GM12874 (cell line): Measurements from ENCODE around the gene SLC37A1.

ENCODE experiments used
- CTCF ChIP-seq: IDR thresholded peaks from 2 replicates; pipeline ENCODE4 v1.5.1; 2011; ENCODE audit warnings: low read depth, mild to moderate bottlenecking, control low read depth, low read length, moderate library complexity; ENCODE audit not compliant: insufficient read depth

SLC37A1 gene

GRCh38 chr21:42520628-42521253 lies 7.1 kb downstream of the SLC37A1 start:
- no peak for TF ChIP-seq CTCF

- TF ChIP-seq CTCF = no peak
These were observed 7.7 kb downstream of the SLC37A1 start for GRCh38 chr21:42521384-42521783.

GRCh38 chr21:42521805-42522204 lies 8.2 kb downstream of the SLC37A1 start:
- TF ChIP-seq CTCF = no peak

GRCh38 chr21:42522271-42522670 lies 8.6 kb downstream of the SLC37A1 start:
- no peak for TF ChIP-seq CTCF

GRCh38 chr21:42522771-42523170 lies 9.1 kb downstream of the SLC37A1 start:
- no peak for TF ChIP-seq CTCF

GRCh38 chr21:42523211-42523610 lies 9.6 kb downstream of the SLC37A1 start:
- TF ChIP-seq CTCF = no peak

GRCh38 chr21:42523941-42524340 lies 10.3 kb downstream of the SLC37A1 start:
- no peak for TF ChIP-seq CTCF
